ENCODE measurements around the gene NAA10.

The NAA10 gene

GRCh38 chrX:153971124-153971449, 36.2 kb upstream of the NAA10 start:
- Histone ChIP-seq H3K27me3 (ENCODE audit: control insufficient read depth, insufficient read depth, low read length) (no peaks in the 10 kb centered on the region), H3K36me3 (ENCODE audit: control insufficient read depth, insufficient read depth, low read length) (no peaks in the 10 kb centered on the region), H3K9me3 (ENCODE audit: control insufficient read depth, low read length) (no peaks in the 10 kb centered on the region), H3K9ac (ENCODE audit: low read length) (peak overlapping the region; percentile 97), H3K4me1 (ENCODE audit: control insufficient read depth, insufficient read depth, low read length) (peaks cover 47% of the 10 kb centered on the region), H3K4me3 (ENCODE audit: low read length) (peak overlapping the region; percentile 87)

- H3K27me3 ChIP-seq (ENCODE audit: control insufficient read depth, insufficient read depth, low read length), result no peaks in the 10 kb centered on the region
- no peaks in the 10 kb centered on the region for H3K9me3 ChIP-seq (ENCODE audit: control insufficient read depth, low read length)
- H3K4me1 ChIP-seq (ENCODE audit: control insufficient read depth, insufficient read depth, low read length), result peaks cover 47% of the 10 kb centered on the region
- peak overlapping the region; percentile 87 for H3K4me3 ChIP-seq (ENCODE audit: low read length)
- H3K9ac ChIP-seq (ENCODE audit: low read length), result peak overlapping the region; percentile 97
- no peaks in the 10 kb centered on the region for H3K36me3 ChIP-seq (ENCODE audit: control insufficient read depth, insufficient read depth, low read length)
Measured at GRCh38 chrX:153970357-153971123, 35.7 kb upstream of the NAA10 start.

GRCh38 chrX:153969904-153970356, 35.1 kb upstream of the NAA10 start:
- Histone ChIP-seq H3K4me3 (ENCODE audit: low read length) (no peak overlapping the region), H3K4me1 (ENCODE audit: control insufficient read depth, insufficient read depth, low read length) (peaks cover 47% of the 10 kb centered on the region), H3K9me3 (ENCODE audit: control insufficient read depth, low read length) (no peaks in the 10 kb centered on the region), H3K27me3 (ENCODE audit: control insufficient read depth, insufficient read depth, low read length) (no peaks in the 10 kb centered on the region), H3K36me3 (ENCODE audit: control insufficient read depth, insufficient read depth, low read length) (no peaks in the 10 kb centered on the region), H3K9ac (ENCODE audit: low read length) (peak overlapping the region; percentile 47)

- no peak overlapping the region for H3K4me3 ChIP-seq (ENCODE audit: low read length)
- H3K4me1 ChIP-seq (ENCODE audit: control insufficient read depth, insufficient read depth, low read length), result peaks cover 41% of the 10 kb centered on the region
Measured at GRCh38 chrX:153969125-153969903, 34.5 kb upstream of the NAA10 start.

GRCh38 chrX:153968754-153969124, 33.9 kb upstream of the NAA10 start:
- H3K9me3 ChIP-seq (ENCODE audit: control insufficient read depth, low read length), result no peaks in the 10 kb centered on the region
- no peak overlapping the region for H3K9ac ChIP-seq (ENCODE audit: low read length)
- H3K36me3 ChIP-seq (ENCODE audit: control insufficient read depth, insufficient read depth, low read length), result no peaks in the 10 kb centered on the region
- no peaks in the 10 kb centered on the region for H3K27me3 ChIP-seq (ENCODE audit: control insufficient read depth, insufficient read depth, low read length)
- H3K4me1 ChIP-seq (ENCODE audit: control insufficient read depth, insufficient read depth, low read length), result peaks cover 35% of the 10 kb centered on the region
- no peak overlapping the region for H3K4me3 ChIP-seq (ENCODE audit: low read length)

More at GRCh38 chrX:153969125-153969903, 34.5 kb upstream of the NAA10 start:
- H3K9ac ChIP-seq (ENCODE audit: low read length), result peak overlapping the region; percentile 47
- no peaks in the 10 kb centered on the region for H3K9me3 ChIP-seq (ENCODE audit: control insufficient read depth, low read length)
- H3K27me3 ChIP-seq (ENCODE audit: control insufficient read depth, insufficient read depth, low read length), result no peaks in the 10 kb centered on the region
- no peaks in the 10 kb centered on the region for H3K36me3 ChIP-seq (ENCODE audit: control insufficient read depth, insufficient read depth, low read length)

- no peaks in the 10 kb centered on the region for H3K9me3 ChIP-seq (ENCODE audit: control insufficient read depth, low read length)
- H3K4me3 ChIP-seq (ENCODE audit: low read length), result no peak overlapping the region
- H3K27me3 ChIP-seq (ENCODE audit: control insufficient read depth, insufficient read depth, low read length), result no peaks in the 10 kb centered on the region
- no peaks in the 10 kb centered on the region for H3K36me3 ChIP-seq (ENCODE audit: control insufficient read depth, insufficient read depth, low read length)
- H3K4me1 ChIP-seq (ENCODE audit: control insufficient read depth, insufficient read depth, low read length), result peaks cover 30% of the 10 kb centered on the region
- no peak overlapping the region for H3K9ac ChIP-seq (ENCODE audit: low read length)
Measured at GRCh38 chrX:153968255-153968654, 33.4 kb upstream of the NAA10 start.

- peaks cover 29% of the 10 kb centered on the region for H3K4me1 ChIP-seq (ENCODE audit: control insufficient read depth, insufficient read depth, low read length)
- no peaks in the 10 kb centered on the region for H3K27me3 ChIP-seq (ENCODE audit: control insufficient read depth, insufficient read depth, low read length)
- no peaks in the 10 kb centered on the region for H3K36me3 ChIP-seq (ENCODE audit: control insufficient read depth, insufficient read depth, low read length)
- no peak overlapping the region for H3K9ac ChIP-seq (ENCODE audit: low read length)
- H3K4me3 ChIP-seq (ENCODE audit: low read length), result no peak overlapping the region
- no peaks in the 10 kb centered on the region for H3K9me3 ChIP-seq (ENCODE audit: control insufficient read depth, low read length)
Measured at GRCh38 chrX:153967536-153968224, 32.8 kb upstream of the NAA10 start.

- Histone ChIP-seq H3K36me3 (ENCODE audit: control insufficient read depth, insufficient read depth, low read length) (no peaks in the 10 kb centered on the region), H3K9ac (ENCODE audit: low read length) (no peak overlapping the region), H3K9me3 (ENCODE audit: control insufficient read depth, low read length) (no peaks in the 10 kb centered on the region), H3K4me3 (ENCODE audit: low read length) (no peak overlapping the region), H3K4me1 (ENCODE audit: control insufficient read depth, insufficient read depth, low read length) (peaks cover 29% of the 10 kb centered on the region), H3K27me3 (ENCODE audit: control insufficient read depth, insufficient read depth, low read length) (no peaks in the 10 kb centered on the region)
Measured at GRCh38 chrX:153966841-153967535, 32.2 kb upstream of the NAA10 start.

GRCh38 chrX:153966283-153966688, 31.4 kb upstream of the NAA10 start:
- H3K9ac ChIP-seq (ENCODE audit: low read length), result no peak overlapping the region
- peaks cover 29% of the 10 kb centered on the region for H3K4me1 ChIP-seq (ENCODE audit: control insufficient read depth, insufficient read depth, low read length)
- H3K27me3 ChIP-seq (ENCODE audit: control insufficient read depth, insufficient read depth, low read length), result no peaks in the 10 kb centered on the region
- H3K4me3 ChIP-seq (ENCODE audit: low read length), result no peak overlapping the region
- no peaks in the 10 kb centered on the region for H3K9me3 ChIP-seq (ENCODE audit: control insufficient read depth, low read length)
- H3K36me3 ChIP-seq (ENCODE audit: control insufficient read depth, insufficient read depth, low read length), result peaks cover 6% of the 10 kb centered on the region

GRCh38 chrX:153965406-153965805, 30.6 kb upstream of the NAA10 start:
- no peak overlapping the region for H3K9ac ChIP-seq (ENCODE audit: low read length)
- H3K4me3 ChIP-seq (ENCODE audit: low read length), result no peak overlapping the region
- no peaks in the 10 kb centered on the region for H3K27me3 ChIP-seq (ENCODE audit: control insufficient read depth, insufficient read depth, low read length)
- H3K9me3 ChIP-seq (ENCODE audit: control insufficient read depth, low read length), result no peaks in the 10 kb centered on the region
- peaks cover 29% of the 10 kb centered on the region for H3K4me1 ChIP-seq (ENCODE audit: control insufficient read depth, insufficient read depth, low read length)
- peaks cover 6% of the 10 kb centered on the region for H3K36me3 ChIP-seq (ENCODE audit: control insufficient read depth, insufficient read depth, low read length)

GRCh38 chrX:153964105-153964504, 29.3 kb upstream of the NAA10 start:
- Histone ChIP-seq H3K9me3 (ENCODE audit: control insufficient read depth, low read length) (no peaks in the 10 kb centered on the region), H3K27me3 (ENCODE audit: control insufficient read depth, insufficient read depth, low read length) (no peaks in the 10 kb centered on the region), H3K36me3 (ENCODE audit: control insufficient read depth, insufficient read depth, low read length) (peaks cover 6% of the 10 kb centered on the region), H3K4me1 (ENCODE audit: control insufficient read depth, insufficient read depth, low read length) (peaks cover 25% of the 10 kb centered on the region), H3K4me3 (ENCODE audit: low read length) (no peak overlapping the region), H3K9ac (ENCODE audit: low read length) (no peak overlapping the region)
